K562 (cell line): Measurements from ENCODE around the gene INPP5E. TPM values are rescaled to one million over a fixed set of nuclear protein-coding genes. Genes with fewer than 3 reads are reported as not detected.
A peak's percentile ranks its signal among the peaks of the same experiment; 100 is the strongest.

ENCODE experiments used
- ATAC-seq: fragments of 200-7000 bp; cut with Tn5 transposase; 3 replicates; pipeline ENCODE4 v1.9.1; 2020; ENCODE audit warnings: moderate library complexity
- BruUV-seq: library from RNA; stranded (reverse); fragments of 400-500 nt; replicated peaks from 2 replicates; lab custom pipeline; 2021; lab: Mats Ljungman, UMichigan
- CTCF ChIA-PET: fragments of 300-600 bp; formaldehyde crosslinking; extraction: SDS; loops from one replicate; lab custom pipeline; 2021; ENCODE audit warnings: low intra/inter-chr PET ratio; lab: Yijun Ruan, JAX
- POLR2A ChIA-PET: fragments of 300-600, 350-650 bp; sonication (Branson Sonifier 250); formaldehyde crosslinking; extraction: SDS; loops from one replicate; lab custom pipeline; 2021; ENCODE audit warnings: antibody characterized with exemption, inconsistent platforms; lab: Yijun Ruan, JAX
- DNase-seq, 4 experiments: peaks; one replicate each; pipeline versions ENCODE4 v3.0.0 to v3.0.0-alpha.2; 2011 to 2018; ENCODE audit warnings: low spot score in 3 of 4, mixed read lengths in 3 of 4; ENCODE audit errors: extremely low read depth in 1 of 4
- FAIRE-seq: peaks from 2 replicates; lab custom pipeline; 2011; peaks lifted over from hg19 to GRCh38; lab: Jason Lieb, UNC
- H2AFZ ChIP-seq: 2 replicates; pipeline ENCODE4 v1.6.0; 2011; ENCODE audit warnings: low read depth, low read length, control low read depth, inconsistent platforms
- H3K27ac ChIP-seq: fragments of 200-600 bp; 3 replicates; pipeline ENCODE4 v1.8.0; 2011; ENCODE audit warnings: low read depth, mild to moderate bottlenecking, control low read depth, inconsistent platforms, low read length, moderate library complexity, mixed read lengths; ENCODE audit errors: extremely low read depth
- H3K27me3 ChIP-seq, 2 experiments: fragments of 300-600 bp in 1 of 2; 2 replicates in 1 of 2; 3 replicates in 1 of 2; pipeline versions ENCODE4 v1.6.0 to v1.8.0; 2011; ENCODE audit warnings: inconsistent platforms in 2 of 2, low read length in 2 of 2, mild to moderate bottlenecking in 1 of 2, mixed read lengths in 1 of 2, moderate library complexity in 1 of 2; ENCODE audit not compliant: control insufficient read depth in 2 of 2, insufficient read depth in 2 of 2
- H3K36me3 ChIP-seq: fragments of 300-600 bp; 3 replicates; pipeline ENCODE4 v1.8.0; 2011; ENCODE audit warnings: mild to moderate bottlenecking, low read length, inconsistent platforms; ENCODE audit not compliant: control insufficient read depth, insufficient read depth
- H3K4me1 ChIP-seq, 2 experiments: fragments of 200-600 bp in 1 of 2; replicated peaks in 1 of 2; 2 replicates in 1 of 2; 3 replicates in 1 of 2; pipeline versions ENCODE4 v1.5.1 to v1.8.0; 2011; ENCODE audit warnings: inconsistent platforms in 2 of 2, low read length in 2 of 2, mild to moderate bottlenecking in 1 of 2, mixed read lengths in 1 of 2, moderate library complexity in 1 of 2; ENCODE audit not compliant: control insufficient read depth in 2 of 2, insufficient read depth in 2 of 2
- H3K4me2 ChIP-seq: 2 replicates; pipeline ENCODE4 v1.6.1; 2011; ENCODE audit warnings: low read length, control low read depth, inconsistent platforms, mixed read lengths; ENCODE audit not compliant: insufficient read depth
- H3K4me3 ChIP-seq: fragments of 200-600 bp; sonication (generic), shearing (Covaris generic); 2 replicates; pipeline ENCODE4 v1.5.1; 2016; ENCODE audit warnings: control low read depth, inconsistent platforms
- H3K79me2 ChIP-seq: fragments of 200-600 bp; 3 replicates; pipeline ENCODE4 v1.8.0; 2011; ENCODE audit warnings: low read length, inconsistent platforms; ENCODE audit not compliant: control insufficient read depth, insufficient read depth
- H3K9ac ChIP-seq, 2 experiments: 2 replicates each; pipeline versions ENCODE4 v1.6.0 to v1.6.1; 2011; ENCODE audit warnings: low read depth in 2 of 2, low read length in 2 of 2, control low read depth in 1 of 2, inconsistent platforms in 1 of 2, mild to moderate bottlenecking in 1 of 2, mixed read lengths in 1 of 2; ENCODE audit not compliant: insufficient read depth in 1 of 2
- H3K9me1 ChIP-seq: one replicate; pipeline ENCODE4 v1.6.0; 2011; ENCODE audit warnings: inconsistent platforms, mild to moderate bottlenecking, low read length, moderate library complexity; ENCODE audit not compliant: control insufficient read depth, insufficient read depth
- H3K9me3 ChIP-seq: replicated peaks from 2 replicates; pipeline ENCODE4 v1.5.1; 2011; ENCODE audit warnings: low read depth, low read length, inconsistent platforms; ENCODE audit not compliant: control insufficient read depth, insufficient read depth
- H4K20me1 ChIP-seq: replicated peaks from 2 replicates; pipeline ENCODE4 v1.6.1; 2011; ENCODE audit warnings: low read length, inconsistent platforms, mixed read lengths; ENCODE audit not compliant: control insufficient read depth, insufficient read depth
- ETV1 ChIP-seq: fragments of 450-650 bp; conservative IDR thresholded peaks from 2 replicates; pipeline ENCODE4 v1.6.1; 2016; ENCODE audit warnings: missing genetic modification characterization, control low read depth, low read depth, missing compliant biosample characterization
- HDAC1 ChIP-seq, 2 experiments: fragments of 450-650 bp; IDR thresholded peaks; 2 replicates each; pipeline ENCODE4 v1.6.1; 2016 to 2017; ENCODE audit warnings: inconsistent platforms in 1 of 2, mild to moderate bottlenecking in 1 of 2, moderate library complexity in 1 of 2
- KAT2B ChIP-seq: IDR thresholded peaks from one replicate; pipeline ENCODE4 v1.6.1; 2012; ENCODE audit warnings: low read depth, mild to moderate bottlenecking, control low read depth, inconsistent platforms, low read length, moderate library complexity
- KLF1 ChIP-seq: fragments of 450-650 bp; IDR thresholded peaks from 2 replicates; pipeline ENCODE4 v1.6.1; 2016; ENCODE audit warnings: missing genetic modification characterization, missing compliant biosample characterization
- SMAD4 ChIP-seq: fragments of 250-450 bp; sonication (Bioruptor Pico); conservative IDR thresholded peaks from 2 replicates; pipeline ENCODE4 v1.8.0; 2021; ENCODE audit warnings: inconsistent platforms, mild to moderate bottlenecking, moderate library complexity
- TAF7 ChIP-seq: fragments of 450-650 bp; IDR thresholded peaks from 2 replicates; pipeline ENCODE4 v1.6.1; 2016; ENCODE audit warnings: missing genetic modification characterization, missing compliant biosample characterization
- WHSC1 ChIP-seq: IDR thresholded peaks from one replicate; pipeline ENCODE4 v1.6.1; 2012; ENCODE audit warnings: low read length, control low read depth, inconsistent platforms
- ZNF347 ChIP-seq: fragments of 450-650 bp; formaldehyde crosslinking; IDR thresholded peaks from 2 replicates; pipeline ENCODE4 v1.4.0; 2020; ENCODE audit warnings: low read depth, mild to moderate bottlenecking, moderate library complexity
- WGBS: fragments of 100-300 bp; shearing (Covaris generic); methylation state at CpG from one replicate; pipeline ENCODE4 v1.1.6; 2016; ENCODE audit warnings: low coverage, mixed read lengths; ENCODE audit not compliant: insufficient coverage; ENCODE audit errors: missing lambda C conversion rate; 5-methylcytosine and 5-hydroxymethylcytosine counted together
- in situ Hi-C: fragments of 300-500 bp; cut with MboI; formaldehyde crosslinking; loops from 4 replicates; pipeline ENCODE4 v1.15.0; 2018; ENCODE audit warnings: inconsistent platforms, mixed read lengths
- intact Hi-C: fragments of 100-400 bp; cut with micrococcal nuclease; formaldehyde crosslinking; loops from 2 replicates; pipeline ENCODE4 v1.14.2; 2022
- polyA plus RNA-seq, 8 experiments: library from polyadenylated mRNA; depleted of rRNA in 4 of 8; stranded (reverse) in 5 of 8; unstranded in 3 of 8; fragments of >200 nt; fragmentation: Nextera tagmentation in 2 of 8; fragmentation: Illumina TruSeq in 1 of 8; extraction: Ambion mirVana in 2 of 8; extraction: Trizol in 1 of 8; gene quantifications; 2 replicates each; pipeline versions ENCODE4 v1.2.1 to v1.2.3, GENCODE V29; 2011 to 2014; ENCODE audit warnings: inconsistent platforms in 1 of 8, missing spikeins in 1 of 8
- total RNA-seq, 7 experiments: library from RNA; depleted of rRNA in 6 of 7; stranded (reverse); fragments of >200 nt in 6 of 7; fragmentation: Illumina TruSeq in 2 of 7; extraction: Trizol in 2 of 7; gene quantifications; 2 replicates each; pipeline versions ENCODE4 v1.2.1 to v1.2.3, GENCODE V29; 2011 to 2021; ENCODE audit warnings: low replicate concordance in 1 of 7
- TF ChIP-seq, protein P1 (sequence below): fragments of 450-650 bp; IDR thresholded peaks from 2 replicates; pipeline ENCODE4 v1.6.1; 2016; ENCODE audit warnings: antibody characterized with exemption
- TF ChIP-seq, protein P2 (sequence below), 2 experiments: fragments of 450-650 bp in 1 of 2; sonication (generic) in 1 of 2; formaldehyde crosslinking in 1 of 2; IDR thresholded peaks; 2 replicates each; pipeline versions ENCODE4 v1.7.1 to v1.9.0; 2016 to 2022; ENCODE audit warnings: inconsistent platforms in 1 of 2, mild to moderate bottlenecking in 1 of 2, missing genetic modification reagents in 1 of 2

Gene INPP5E
- total and polyA plus RNA-seq, 9 of the 15 experiments (the other 6 are each of a cell fraction or from before 2014, with no cell fraction given), result 0.38 to 17.4 (median 4.9) TPM

DNA sequence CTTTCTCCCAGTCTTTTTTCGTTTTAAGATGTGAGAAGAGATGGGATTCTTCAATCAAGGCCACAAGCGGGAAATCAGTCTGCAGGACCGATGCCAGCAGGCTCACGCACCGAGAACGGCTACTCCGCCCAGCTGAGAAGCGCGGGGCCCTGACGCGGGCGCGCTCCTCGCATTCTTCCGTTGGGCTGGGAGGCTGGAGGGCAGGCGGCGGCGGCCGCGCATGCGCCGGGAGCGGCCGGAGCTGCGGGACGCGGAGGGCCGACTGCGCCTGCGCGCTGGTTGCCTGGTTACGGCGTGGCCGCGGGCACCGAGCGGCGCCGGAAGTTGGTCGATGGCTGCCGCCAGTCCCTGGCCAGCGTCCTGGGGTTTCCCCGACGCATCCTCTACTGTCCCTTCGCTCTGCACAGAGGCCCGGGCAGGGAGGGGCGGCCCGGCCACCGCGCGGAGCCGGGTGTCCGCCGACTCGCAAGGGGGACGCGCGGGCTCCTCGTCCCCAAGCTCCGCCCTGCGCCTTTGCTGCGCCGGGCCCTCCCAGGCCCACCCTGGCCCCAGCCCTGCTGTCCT is 44.0 kb upstream of the INPP5E start:
- H3K4me3 ChIP-seq, result peak overlapping the region; percentile 63
- peak overlapping the region; percentile 94 for H3K4me2 ChIP-seq
- H3K36me3 ChIP-seq, result peaks cover 18% of the 10 kb centered on the region; the same call in 2 of the 3 replicates
- in situ Hi-C loops, result no loop called here
- H3K79me2 ChIP-seq, result peaks cover 40% of the 10 kb centered on the region
- intact Hi-C loops, result no loop called here
- peak overlapping the region; percentile 100 for H3K27ac ChIP-seq
- H3K9ac ChIP-seq, result peak overlapping the region; percentile 88 to 98
- H3K9me3 ChIP-seq, result no peaks in the 10 kb centered on the region
- whole genome bisulfite sequencing, result under 1% methylated on average over 38 of the region's 63 CpGs
- ATAC-seq (peak; percentile 81), DNase-seq (peak; percentile 93 to 96 (median 95)), FAIRE-seq (no peak)
- no peaks in the 10 kb centered on the region for H3K9me1 ChIP-seq
- BruUV-seq, result TSS peak; percentile 91
- POLR2A ChIA-PET, result interaction anchor here (0.5 to 1.0 kb wide), 7 partner anchors 9 to 358 kb away, joined by 3 to 5 read pairs (median 3); partner anchors contain the start of gene AJM1
- peaks cover 29% of the 10 kb centered on the region for H4K20me1 ChIP-seq
- H3K27me3 ChIP-seq, result peaks cover 0 to 15% of the 10 kb centered on the region in 2 experiments; a peak in 2 of 5 replicates
- peaks cover 19 to 38% of the 10 kb centered on the region in 2 experiments for H3K4me1 ChIP-seq
- CTCF ChIA-PET, result interaction anchor here (7.1 kb wide), 1 partner anchor 147 kb away, joined by 154 read pairs; no protein-coding TSS in a partner anchor
- peak overlapping the region; percentile 100 for H2AFZ ChIP-seq
- TF ChIP-seq WHSC1 (no peak), KLF1 (peak; percentile 96), TAF7 (0 out of 2 replicates have a peak, but pooled peaks have one; percentile 26), SMAD4 (CRISPR knock-in tag) (peak; percentile 53), ZNF347 (CRISPR knock-in tag) (no peak), ETV1 (tag) (peak; percentile 46; the same call in 1 of the 2 replicates), KAT2B (no peak), HDAC1 (IDR thresholded peaks at IDR 0.05) (peak in 1 of 2 experiments; percentile 76; a peak in 1 of 4 replicates)
- TF ChIP-seq, protein P1, sequence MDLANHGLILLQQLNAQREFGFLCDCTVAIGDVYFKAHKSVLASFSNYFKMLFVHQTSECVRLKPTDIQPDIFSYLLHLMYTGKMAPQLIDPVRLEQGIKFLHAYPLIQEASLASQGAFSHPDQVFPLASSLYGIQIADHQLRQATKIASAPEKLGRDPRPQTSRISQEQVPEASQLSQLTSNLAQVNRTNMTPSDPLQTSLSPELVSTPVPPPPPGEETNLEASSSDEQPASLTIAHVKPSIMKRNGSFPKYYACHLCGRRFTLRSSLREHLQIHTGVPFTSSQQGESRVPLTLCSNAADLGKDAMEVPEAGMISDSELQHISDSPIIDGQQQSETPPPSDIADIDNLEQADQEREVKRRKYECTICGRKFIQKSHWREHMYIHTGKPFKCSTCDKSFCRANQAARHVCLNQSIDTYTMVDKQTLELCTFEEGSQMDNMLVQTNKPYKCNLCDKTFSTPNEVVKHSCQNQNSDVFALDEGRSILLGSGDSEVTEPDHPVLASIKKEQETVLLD, result peak; percentile 76; the same call in 1 of the 2 replicates
- TF ChIP-seq, protein P2, sequence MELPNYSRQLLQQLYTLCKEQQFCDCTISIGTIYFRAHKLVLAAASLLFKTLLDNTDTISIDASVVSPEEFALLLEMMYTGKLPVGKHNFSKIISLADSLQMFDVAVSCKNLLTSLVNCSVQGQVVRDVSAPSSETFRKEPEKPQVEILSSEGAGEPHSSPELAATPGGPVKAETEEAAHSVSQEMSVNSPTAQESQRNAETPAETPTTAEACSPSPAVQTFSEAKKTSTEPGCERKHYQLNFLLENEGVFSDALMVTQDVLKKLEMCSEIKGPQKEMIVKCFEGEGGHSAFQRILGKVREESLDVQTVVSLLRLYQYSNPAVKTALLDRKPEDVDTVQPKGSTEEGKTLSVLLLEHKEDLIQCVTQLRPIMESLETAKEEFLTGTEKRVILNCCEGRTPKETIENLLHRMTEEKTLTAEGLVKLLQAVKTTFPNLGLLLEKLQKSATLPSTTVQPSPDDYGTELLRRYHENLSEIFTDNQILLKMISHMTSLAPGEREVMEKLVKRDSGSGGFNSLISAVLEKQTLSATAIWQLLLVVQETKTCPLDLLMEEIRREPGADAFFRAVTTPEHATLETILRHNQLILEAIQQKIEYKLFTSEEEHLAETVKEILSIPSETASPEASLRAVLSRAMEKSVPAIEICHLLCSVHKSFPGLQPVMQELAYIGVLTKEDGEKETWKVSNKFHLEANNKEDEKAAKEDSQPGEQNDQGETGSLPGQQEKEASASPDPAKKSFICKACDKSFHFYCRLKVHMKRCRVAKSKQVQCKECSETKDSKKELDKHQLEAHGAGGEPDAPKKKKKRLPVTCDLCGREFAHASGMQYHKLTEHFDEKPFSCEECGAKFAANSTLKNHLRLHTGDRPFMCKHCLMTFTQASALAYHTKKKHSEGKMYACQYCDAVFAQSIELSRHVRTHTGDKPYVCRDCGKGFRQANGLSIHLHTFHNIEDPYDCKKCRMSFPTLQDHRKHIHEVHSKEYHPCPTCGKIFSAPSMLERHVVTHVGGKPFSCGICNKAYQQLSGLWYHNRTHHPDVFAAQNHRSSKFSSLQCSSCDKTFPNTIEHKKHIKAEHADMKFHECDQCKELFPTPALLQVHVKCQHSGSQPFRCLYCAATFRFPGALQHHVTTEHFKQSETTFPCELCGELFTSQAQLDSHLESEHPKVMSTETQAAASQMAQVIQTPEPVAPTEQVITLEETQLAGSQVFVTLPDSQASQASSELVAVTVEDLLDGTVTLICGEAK (IDR thresholded peaks at IDR 0.05), result peak; percentile 20; the same call in 1 of the 2 replicates
- TF ChIP-seq, protein P2 (CRISPR knock-in tag; IDR thresholded peaks at IDR 0.05), result no peak
